Caco-2 (cell line): ENCODE data around the gene GALNTL6. TPM values are rescaled to one million over a fixed set of nuclear protein-coding genes. Genes with fewer than 3 reads are reported as not detected.

Source experiments
- BruUV-seq: library from RNA; stranded (reverse); fragments of 400-500 nt; replicated peaks from 2 replicates; lab custom pipeline; 2021; lab: Mats Ljungman, UMichigan
- CTCF ChIA-PET: fragments of 300-600 bp; sonication (Branson Sonifier 250); formaldehyde crosslinking; loops from one replicate; lab custom pipeline; 2022; ENCODE audit warnings: antibody characterized with exemption; lab: Charles Lee
- POLR2A ChIA-PET: fragments of 300-600 bp; sonication (Branson Sonifier 250); formaldehyde crosslinking; loops from one replicate; lab custom pipeline; 2022; ENCODE audit warnings: antibody characterized with exemption; lab: Charles Lee
- DNase-seq, 2 experiments: peaks; one replicate each; pipeline versions ENCODE4 v3.0.0 to v3.0.0-alpha.2; 2020 to 2022
- H3K27me3 ChIP-seq: replicated peaks from 2 replicates; pipeline ENCODE4 v1.6.0; 2011; ENCODE audit warnings: low read length; ENCODE audit not compliant: control insufficient read depth, insufficient read depth
- H3K36me3 ChIP-seq: 2 replicates; pipeline ENCODE4 v1.5.1; 2011; ENCODE audit warnings: low read length; ENCODE audit not compliant: control insufficient read depth, insufficient read depth
- H3K4me1 ChIP-seq: fragments of 250-450 bp; sonication (Bioruptor Pico); 2 replicates; pipeline ENCODE4 v1.5.1; 2020; ENCODE audit warnings: mild to moderate bottlenecking
- H3K4me3 ChIP-seq: 2 replicates; pipeline ENCODE4 v1.5.1; 2011; ENCODE audit warnings: low read depth, mild to moderate bottlenecking, control low read depth, low read length
- H3K9me3 ChIP-seq: fragments of 250-450 bp; sonication (Bioruptor Pico); 2 replicates; pipeline ENCODE4 v1.5.1; 2020; ENCODE audit warnings: mild to moderate bottlenecking, moderate library complexity
- H3K27ac Mint-ChIP-seq: one replicate; pipeline ENCODE4 v1.8.0; 2022; ENCODE audit warnings: mixed read lengths; ENCODE audit not compliant: unreplicated experiment
- H3K27me3 Mint-ChIP-seq: one replicate; pipeline ENCODE4 v1.8.0; 2022; ENCODE audit warnings: mixed read lengths; ENCODE audit not compliant: insufficient read depth, unreplicated experiment
- H3K36me3 Mint-ChIP-seq: one replicate; pipeline ENCODE4 v1.8.0; 2022; ENCODE audit warnings: mild to moderate bottlenecking, mixed read lengths; ENCODE audit not compliant: insufficient read depth, unreplicated experiment
- H3K4me1 Mint-ChIP-seq: one replicate; pipeline ENCODE4 v1.8.0; 2022; ENCODE audit warnings: low read depth, mixed read lengths; ENCODE audit not compliant: unreplicated experiment
- H3K4me3 Mint-ChIP-seq: one replicate; pipeline ENCODE4 v1.8.0; 2022; ENCODE audit warnings: mild to moderate bottlenecking, moderate library complexity, mixed read lengths; ENCODE audit not compliant: unreplicated experiment
- H3K9me3 Mint-ChIP-seq: one replicate; pipeline ENCODE4 v1.8.0; 2022; ENCODE audit warnings: mixed read lengths; ENCODE audit not compliant: unreplicated experiment
- intact Hi-C: fragments of 100-400 bp; cut with micrococcal nuclease; formaldehyde crosslinking; loops from one replicate; pipeline ENCODE4 v1.10.0; 2022; ENCODE audit not compliant: unreplicated experiment
- total RNA-seq: library from RNA; stranded (reverse); gene quantifications from 2 replicates; pipeline ENCODE4 v1.2.3, GENCODE V29; 2022
- TF ChIP-seq, protein P1 (sequence below), 2 experiments: fragments of 200-600 bp in 1 of 2; IDR thresholded peaks; 1 replicate in 1 of 2; 2 replicates in 1 of 2; pipeline versions ENCODE4 v1.5.1 to v1.8.0; 2011 to 2022; ENCODE audit warnings: antibody characterized with exemption in 1 of 2, control low read depth in 1 of 2, inconsistent platforms in 1 of 2, low read depth in 1 of 2, low read length in 1 of 2, mild to moderate bottlenecking in 1 of 2, moderate library complexity in 1 of 2; ENCODE audit not compliant: insufficient read depth in 1 of 2, severe bottlenecking in 1 of 2, unreplicated experiment in 1 of 2

The GALNTL6 gene
- total RNA-seq, 1 experiment from 2014 or later: not detected

DNA sequence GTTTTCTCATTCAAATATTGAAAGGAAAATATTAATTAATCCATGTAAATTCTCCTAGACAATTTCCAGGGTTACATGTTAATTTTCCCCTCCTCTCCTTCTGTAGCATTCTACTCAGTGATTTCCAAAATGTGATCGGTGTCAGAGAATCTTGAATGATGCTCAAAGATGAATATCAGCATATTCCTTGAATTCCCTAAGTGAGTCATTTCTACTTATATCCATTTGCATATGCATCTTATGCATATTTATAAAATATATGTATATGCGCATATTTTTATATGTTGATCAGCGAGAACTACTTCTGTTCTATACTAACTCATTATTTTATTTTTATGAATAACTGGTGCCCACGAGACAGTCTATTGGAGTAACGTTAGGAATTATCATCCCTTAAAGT is 33.9 kb upstream of the GALNTL6 start:
- H3K27me3 Mint-ChIP-seq: no peaks in the 10 kb centered on the region
- intact Hi-C loops: no loop called here
- POLR2A ChIA-PET: no interaction called here

DNA sequence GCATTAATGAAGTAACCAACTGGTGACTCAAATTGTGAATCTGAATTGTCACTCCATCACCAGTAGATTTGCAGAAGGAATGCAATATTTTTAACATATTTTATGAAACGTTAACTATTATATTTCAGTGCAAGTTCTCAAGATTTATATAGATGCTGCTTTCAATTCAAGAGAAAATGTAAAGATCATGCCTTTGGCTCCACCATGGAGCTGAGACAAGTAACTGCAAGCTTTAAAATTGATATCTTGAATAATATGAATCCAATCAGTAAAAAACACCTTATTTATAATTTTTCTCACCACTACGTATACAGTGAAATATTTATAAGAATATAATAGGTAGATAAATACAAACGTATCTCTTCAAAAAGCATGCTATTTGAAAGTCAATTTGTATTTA is 27.8 kb upstream of the GALNTL6 start:
- H3K27me3 ChIP-seq: no peaks in the 10 kb centered on the region
- H3K36me3 ChIP-seq: no peaks in the 10 kb centered on the region
- no TSS peak for BruUV-seq
- H3K27ac Mint-ChIP-seq: no peak overlapping the region
- CTCF ChIA-PET: no interaction called here
- no peak for DNase-seq
- H3K4me3 Mint-ChIP-seq: no peak overlapping the region
- no peak overlapping the region for H3K4me3 ChIP-seq
- TF ChIP-seq, protein P1, sequence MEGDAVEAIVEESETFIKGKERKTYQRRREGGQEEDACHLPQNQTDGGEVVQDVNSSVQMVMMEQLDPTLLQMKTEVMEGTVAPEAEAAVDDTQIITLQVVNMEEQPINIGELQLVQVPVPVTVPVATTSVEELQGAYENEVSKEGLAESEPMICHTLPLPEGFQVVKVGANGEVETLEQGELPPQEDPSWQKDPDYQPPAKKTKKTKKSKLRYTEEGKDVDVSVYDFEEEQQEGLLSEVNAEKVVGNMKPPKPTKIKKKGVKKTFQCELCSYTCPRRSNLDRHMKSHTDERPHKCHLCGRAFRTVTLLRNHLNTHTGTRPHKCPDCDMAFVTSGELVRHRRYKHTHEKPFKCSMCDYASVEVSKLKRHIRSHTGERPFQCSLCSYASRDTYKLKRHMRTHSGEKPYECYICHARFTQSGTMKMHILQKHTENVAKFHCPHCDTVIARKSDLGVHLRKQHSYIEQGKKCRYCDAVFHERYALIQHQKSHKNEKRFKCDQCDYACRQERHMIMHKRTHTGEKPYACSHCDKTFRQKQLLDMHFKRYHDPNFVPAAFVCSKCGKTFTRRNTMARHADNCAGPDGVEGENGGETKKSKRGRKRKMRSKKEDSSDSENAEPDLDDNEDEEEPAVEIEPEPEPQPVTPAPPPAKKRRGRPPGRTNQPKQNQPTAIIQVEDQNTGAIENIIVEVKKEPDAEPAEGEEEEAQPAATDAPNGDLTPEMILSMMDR (IDR thresholded peaks at IDR 0.05; ENCODE audit: insufficient read depth in 1 of 2, low read depth in 1 of 2, low read length in 1 of 2, severe bottlenecking in 1 of 2, unreplicated experiment in 1 of 2): no peak
- no peaks in the 10 kb centered on the region for H3K4me1 ChIP-seq
- H3K27me3 Mint-ChIP-seq: no peaks in the 10 kb centered on the region
- no peaks in the 10 kb centered on the region for H3K4me1 Mint-ChIP-seq
- H3K9me3 ChIP-seq: no peaks in the 10 kb centered on the region; the same call in 1 of the 2 replicates
- intact Hi-C loops: no loop called here
- POLR2A ChIA-PET: no interaction called here
- peaks cover 25% of the 10 kb centered on the region for H3K9me3 Mint-ChIP-seq
- no peaks in the 10 kb centered on the region for H3K36me3 Mint-ChIP-seq

More for the DNA sequence above, 33.9 kb upstream of the GALNTL6 start:
- H3K36me3 ChIP-seq: no peaks in the 10 kb centered on the region
- BruUV-seq: no TSS peak
- Mint-ChIP-seq H3K4me1 (no peaks in the 10 kb centered on the region), H3K27ac (no peak overlapping the region), H3K36me3 (no peaks in the 10 kb centered on the region), H3K4me3 (no peak overlapping the region), H3K9me3 (peaks cover 22% of the 10 kb centered on the region)
- no peaks in the 10 kb centered on the region for H3K4me1 ChIP-seq
- CTCF ChIA-PET: no interaction called here
- H3K4me3 ChIP-seq: no peak overlapping the region
- H3K9me3 ChIP-seq: no peaks in the 10 kb centered on the region
- TF ChIP-seq, protein P1 (IDR thresholded peaks at IDR 0.05; ENCODE audit: insufficient read depth in 1 of 2, low read depth in 1 of 2, low read length in 1 of 2, severe bottlenecking in 1 of 2, unreplicated experiment in 1 of 2): no peak
- no peaks in the 10 kb centered on the region for H3K27me3 ChIP-seq
- DNase-seq: no peak

DNA sequence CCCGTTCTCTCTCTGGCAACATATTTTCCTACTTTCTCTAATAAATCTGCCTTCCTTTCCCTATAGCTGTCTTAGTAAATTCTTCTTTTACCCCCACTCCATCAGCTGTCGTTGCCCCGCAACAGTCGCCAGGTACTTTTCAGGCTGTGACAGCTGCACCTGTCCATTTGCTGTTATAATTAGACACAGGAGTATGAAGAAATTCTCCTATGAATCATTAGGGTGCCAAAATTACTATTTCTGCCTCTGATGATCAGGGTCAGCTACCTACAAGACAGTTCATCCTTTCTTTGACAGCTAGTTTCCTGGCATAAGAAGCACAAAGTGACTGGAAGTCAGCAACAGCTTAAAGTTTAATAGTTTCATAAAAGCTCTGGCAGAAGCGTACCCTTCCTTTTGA is 19.5 kb upstream of the GALNTL6 start:
- Histone ChIP-seq H3K4me3 (no peak overlapping the region), H3K9me3 (no peaks in the 10 kb centered on the region), H3K27me3 (no peaks in the 10 kb centered on the region), H3K36me3 (no peaks in the 10 kb centered on the region), H3K4me1 (no peaks in the 10 kb centered on the region)
- Mint-ChIP-seq H3K4me1 (no peaks in the 10 kb centered on the region), H3K27ac (no peak overlapping the region), H3K9me3 (no peaks in the 10 kb centered on the region), H3K27me3 (no peaks in the 10 kb centered on the region), H3K36me3 (no peaks in the 10 kb centered on the region), H3K4me3 (no peak overlapping the region)
- ChIA-PET POLR2A (no interaction called here), CTCF (no interaction called here)
- intact Hi-C loops: no loop called here
- no peak for DNase-seq
- BruUV-seq: no TSS peak
- TF ChIP-seq, protein P1 (IDR thresholded peaks at IDR 0.05; ENCODE audit: insufficient read depth in 1 of 2, low read depth in 1 of 2, low read length in 1 of 2, severe bottlenecking in 1 of 2, unreplicated experiment in 1 of 2): no peak
